ENCODE data around the gene ASCC1.

DNA sequence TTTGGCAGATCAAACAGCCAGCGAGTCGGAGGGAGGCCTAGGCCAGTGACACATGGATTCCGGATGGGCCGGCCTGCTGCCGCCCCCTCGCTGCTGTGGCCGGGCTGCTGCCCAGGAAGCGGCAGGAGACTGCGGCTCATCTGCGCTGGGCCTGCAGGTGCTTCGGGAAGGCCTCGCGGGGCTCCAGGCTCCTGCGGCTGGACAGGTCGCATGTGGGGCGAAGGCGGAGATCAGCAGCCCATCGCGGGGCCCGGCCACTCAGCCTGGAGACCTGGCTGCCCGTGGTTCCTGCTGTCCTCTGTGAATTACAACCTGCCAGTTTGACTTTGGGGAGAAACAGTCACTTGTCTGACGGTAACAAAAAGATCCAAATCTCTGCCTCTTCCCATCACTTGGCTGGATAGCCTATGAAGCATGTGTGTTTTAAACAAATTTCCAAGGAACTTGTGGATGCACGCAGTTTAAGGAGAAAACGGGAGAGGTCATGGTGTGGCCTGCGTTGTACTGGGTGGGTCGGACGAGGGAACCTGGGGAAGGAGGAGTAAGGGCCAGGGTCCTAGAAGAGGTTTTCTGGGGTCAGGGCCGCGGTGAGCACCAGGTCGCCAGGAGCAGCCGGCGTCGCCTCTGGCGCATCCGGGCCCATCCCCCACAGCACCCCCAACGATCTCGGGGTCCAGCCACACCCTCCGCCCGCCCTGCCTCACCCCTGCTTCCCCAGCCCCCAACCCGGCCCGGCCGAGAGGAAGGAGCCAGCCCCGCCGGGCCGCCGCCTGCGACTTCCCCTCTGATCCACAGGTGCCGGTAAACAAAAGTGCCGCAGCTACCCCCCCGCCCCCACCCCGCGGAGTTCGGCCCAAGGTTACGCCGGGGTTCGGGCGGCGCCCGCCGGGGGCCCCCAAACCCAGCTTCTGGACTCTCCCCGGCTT lies 129.3 kb downstream of the ASCC1 start:
- no peak for TF ChIP-seq RAD21 (conservative IDR thresholded peaks at IDR 0.05 in 1 of 2, IDR thresholded peaks at IDR 0.05 in 1 of 2)
- TF ChIP-seq, protein P1, sequence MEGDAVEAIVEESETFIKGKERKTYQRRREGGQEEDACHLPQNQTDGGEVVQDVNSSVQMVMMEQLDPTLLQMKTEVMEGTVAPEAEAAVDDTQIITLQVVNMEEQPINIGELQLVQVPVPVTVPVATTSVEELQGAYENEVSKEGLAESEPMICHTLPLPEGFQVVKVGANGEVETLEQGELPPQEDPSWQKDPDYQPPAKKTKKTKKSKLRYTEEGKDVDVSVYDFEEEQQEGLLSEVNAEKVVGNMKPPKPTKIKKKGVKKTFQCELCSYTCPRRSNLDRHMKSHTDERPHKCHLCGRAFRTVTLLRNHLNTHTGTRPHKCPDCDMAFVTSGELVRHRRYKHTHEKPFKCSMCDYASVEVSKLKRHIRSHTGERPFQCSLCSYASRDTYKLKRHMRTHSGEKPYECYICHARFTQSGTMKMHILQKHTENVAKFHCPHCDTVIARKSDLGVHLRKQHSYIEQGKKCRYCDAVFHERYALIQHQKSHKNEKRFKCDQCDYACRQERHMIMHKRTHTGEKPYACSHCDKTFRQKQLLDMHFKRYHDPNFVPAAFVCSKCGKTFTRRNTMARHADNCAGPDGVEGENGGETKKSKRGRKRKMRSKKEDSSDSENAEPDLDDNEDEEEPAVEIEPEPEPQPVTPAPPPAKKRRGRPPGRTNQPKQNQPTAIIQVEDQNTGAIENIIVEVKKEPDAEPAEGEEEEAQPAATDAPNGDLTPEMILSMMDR (IDR thresholded peaks at IDR 0.05), result no peak
- no peak for TF ChIP-seq CEBPB (IDR thresholded peaks at IDR 0.05)
- TF ChIP-seq, protein P2, sequence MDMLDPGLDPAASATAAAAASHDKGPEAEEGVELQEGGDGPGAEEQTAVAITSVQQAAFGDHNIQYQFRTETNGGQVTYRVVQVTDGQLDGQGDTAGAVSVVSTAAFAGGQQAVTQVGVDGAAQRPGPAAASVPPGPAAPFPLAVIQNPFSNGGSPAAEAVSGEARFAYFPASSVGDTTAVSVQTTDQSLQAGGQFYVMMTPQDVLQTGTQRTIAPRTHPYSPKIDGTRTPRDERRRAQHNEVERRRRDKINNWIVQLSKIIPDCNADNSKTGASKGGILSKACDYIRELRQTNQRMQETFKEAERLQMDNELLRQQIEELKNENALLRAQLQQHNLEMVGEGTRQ (IDR thresholded peaks at IDR 0.05), result no peak
- no peak for TF ChIP-seq POLR2A (IDR thresholded peaks at IDR 0.05; ENCODE audit: low read length)
- TF ChIP-seq SMC3 (IDR thresholded peaks at IDR 0.05), result no peak
- TF ChIP-seq RCOR1 (IDR thresholded peaks at IDR 0.05; ENCODE audit: low read depth, low read length), result no peak
- TF ChIP-seq KDM5A (IDR thresholded peaks at IDR 0.05), result no peak
- no peak for TF ChIP-seq RFX5 (IDR thresholded peaks at IDR 0.05)
- no peak for TF ChIP-seq EHF (CRISPR knock-in tag; IDR thresholded peaks at IDR 0.05)
- TF ChIP-seq TP53 (CRISPR knock-in tag; IDR thresholded peaks at IDR 0.05), result no peak
- TF ChIP-seq PBX3 (IDR thresholded peaks at IDR 0.05), result no peak
- no peak for TF ChIP-seq CBX2 (IDR thresholded peaks at IDR 0.05; ENCODE audit: borderline replicate concordance, low read depth)
